ENCODE data around the gene U2SURP. TPM values are rescaled to one million over a fixed set of nuclear protein-coding genes. Genes with fewer than 3 reads are reported as not detected.

U2SURP gene
- total RNA-seq, 1 experiment from 2014 or later: 275 TPM

DNA sequence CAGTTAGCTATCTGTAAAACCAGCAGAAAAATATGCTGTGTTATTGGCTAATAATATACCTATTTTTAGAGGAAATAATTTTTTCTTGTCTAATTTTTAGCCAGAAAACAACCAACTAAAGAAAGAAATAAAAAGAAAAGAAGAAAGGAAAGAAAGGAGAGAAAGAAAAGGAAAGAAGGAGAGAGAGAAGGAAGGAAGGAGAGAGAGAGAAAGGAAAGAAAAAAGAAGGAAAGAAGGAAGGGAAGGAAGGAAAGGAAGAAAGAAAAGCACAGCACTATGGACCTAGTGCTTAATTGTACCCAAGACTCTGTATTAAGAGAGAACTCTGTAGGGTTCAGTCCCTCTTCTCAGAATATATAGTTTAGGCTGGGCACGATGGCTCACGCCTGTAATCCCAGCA lies 34.6 kb upstream of the U2SURP start:
- H3K4me3 Mint-ChIP-seq (ENCODE audit: low read depth, unreplicated experiment): no peak overlapping the region
- BruUV-seq (replicated peaks): no TSS peak
- no peaks in the 10 kb centered on the region for H3K9me3 Mint-ChIP-seq (ENCODE audit: low read depth, unreplicated experiment)
- peaks cover 20% of the 10 kb centered on the region for H3K4me1 Mint-ChIP-seq (ENCODE audit: low read depth, unreplicated experiment)
- no peak for DNase-seq
- H3K36me3 Mint-ChIP-seq (ENCODE audit: insufficient read depth, unreplicated experiment): peaks cover 26% of the 10 kb centered on the region
- intact Hi-C loops (cut with micrococcal nuclease; ENCODE audit: unreplicated experiment): no loop called here
- CTCF ChIA-PET: no interaction called here
- no peak overlapping the region for H3K27ac Mint-ChIP-seq (ENCODE audit: unreplicated experiment)
- no peak for TF ChIP-seq CTCF (IDR thresholded peaks at IDR 0.05; ENCODE audit: unreplicated experiment)
- peaks cover 14% of the 10 kb centered on the region for H3K27me3 Mint-ChIP-seq (ENCODE audit: unreplicated experiment)

DNA sequence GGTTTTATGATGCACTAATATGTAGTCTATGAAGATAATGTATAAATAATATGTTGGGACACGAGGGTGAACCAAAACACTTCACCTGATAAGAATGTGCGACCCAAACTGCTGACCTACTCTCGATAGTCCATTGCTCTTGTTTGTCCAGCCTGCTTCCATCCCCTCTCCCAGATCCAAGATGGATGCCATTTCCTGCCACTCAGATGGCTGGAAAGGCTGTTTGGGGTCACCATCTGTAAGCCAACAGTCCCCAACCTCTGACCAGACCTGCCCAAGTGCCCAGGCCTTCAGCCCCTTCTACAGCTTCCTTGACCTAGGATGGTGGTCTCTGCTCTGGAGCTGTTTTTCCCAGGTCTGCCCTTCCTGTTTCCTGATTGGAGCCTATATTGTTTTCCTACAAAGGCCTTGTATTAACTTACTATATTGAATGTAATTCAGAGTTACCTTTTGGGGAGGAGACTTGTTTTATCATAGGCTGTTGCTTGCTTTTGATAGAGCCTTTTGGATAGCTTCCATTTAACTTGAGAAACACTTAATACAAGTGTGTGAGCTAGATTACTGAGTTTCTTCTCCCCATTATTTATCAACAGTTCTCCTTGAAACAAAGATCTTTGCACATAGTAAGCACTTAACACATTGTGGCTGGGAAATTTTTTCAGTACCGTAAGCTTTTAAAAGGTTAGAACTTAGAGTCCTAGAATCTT lies 32.9 kb upstream of the U2SURP start:
- intact Hi-C loops (cut with micrococcal nuclease; ENCODE audit: unreplicated experiment): no loop called here
- CTCF ChIA-PET: no interaction called here
- no peak overlapping the region for H3K27ac Mint-ChIP-seq (ENCODE audit: unreplicated experiment)
- peaks cover 11% of the 10 kb centered on the region for H3K36me3 Mint-ChIP-seq (ENCODE audit: insufficient read depth, unreplicated experiment)
- no peak for DNase-seq
- no peaks in the 10 kb centered on the region for H3K9me3 Mint-ChIP-seq (ENCODE audit: low read depth, unreplicated experiment)
- no peak overlapping the region for H3K4me3 Mint-ChIP-seq (ENCODE audit: low read depth, unreplicated experiment)
- H3K4me1 Mint-ChIP-seq (ENCODE audit: low read depth, unreplicated experiment): peaks cover 8% of the 10 kb centered on the region
- H3K27me3 Mint-ChIP-seq (ENCODE audit: unreplicated experiment): peaks cover 14% of the 10 kb centered on the region
- no TSS peak for BruUV-seq (replicated peaks)
- no peak for TF ChIP-seq CTCF (IDR thresholded peaks at IDR 0.05; ENCODE audit: unreplicated experiment)

DNA sequence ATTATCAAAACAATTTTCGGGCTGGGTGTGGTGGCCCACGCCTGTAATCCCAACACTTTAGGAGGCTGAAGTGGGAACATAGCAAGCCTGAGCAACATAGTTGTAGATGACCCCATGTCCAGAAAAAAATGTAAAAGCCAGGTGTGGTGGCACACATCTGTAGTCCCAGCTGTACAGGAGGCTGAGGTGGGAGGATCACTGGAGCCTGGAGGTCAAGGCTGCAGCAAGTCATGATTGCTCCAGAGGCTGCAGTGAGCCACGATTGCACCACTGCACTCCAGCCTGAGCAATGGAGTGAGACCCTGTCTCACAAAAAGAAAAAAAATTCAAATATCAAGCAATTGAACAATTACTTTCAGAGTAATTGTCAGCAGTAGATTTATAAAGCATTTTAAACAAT lies 29.9 kb upstream of the U2SURP start:
- intact Hi-C loops (cut with micrococcal nuclease; ENCODE audit: unreplicated experiment): no loop called here
- DNase-seq: no peak
- no TSS peak for BruUV-seq (replicated peaks)
- H3K9me3 Mint-ChIP-seq (ENCODE audit: low read depth, unreplicated experiment): no peaks in the 10 kb centered on the region
- TF ChIP-seq CTCF (IDR thresholded peaks at IDR 0.05; ENCODE audit: unreplicated experiment): no peak
- H3K4me1 Mint-ChIP-seq (ENCODE audit: low read depth, unreplicated experiment): peaks cover 4% of the 10 kb centered on the region
- H3K27me3 Mint-ChIP-seq (ENCODE audit: unreplicated experiment): no peaks in the 10 kb centered on the region
- CTCF ChIA-PET: interaction anchor here (0.6 kb wide), 1 partner anchor 99 kb away, joined by 3 read pairs; no protein-coding TSS in a partner anchor
- no peak overlapping the region for H3K27ac Mint-ChIP-seq (ENCODE audit: unreplicated experiment)
- no peak overlapping the region for H3K4me3 Mint-ChIP-seq (ENCODE audit: low read depth, unreplicated experiment)
- no peaks in the 10 kb centered on the region for H3K36me3 Mint-ChIP-seq (ENCODE audit: insufficient read depth, unreplicated experiment)

- intact Hi-C loops (cut with micrococcal nuclease; ENCODE audit: unreplicated experiment): no loop called here
- no peak for DNase-seq
- no peaks in the 10 kb centered on the region for H3K9me3 Mint-ChIP-seq (ENCODE audit: low read depth, unreplicated experiment)
- peaks cover 11% of the 10 kb centered on the region for H3K4me1 Mint-ChIP-seq (ENCODE audit: low read depth, unreplicated experiment)
- CTCF ChIA-PET: interaction anchor here (0.5 to 1.0 kb wide), 4 partner anchors 32 to 1234 kb away, joined by 3 to 8 read pairs (median 4); partner anchors contain the start of gene RNF7
- no peak overlapping the region for H3K4me3 Mint-ChIP-seq (ENCODE audit: low read depth, unreplicated experiment)
- BruUV-seq (replicated peaks): no TSS peak
- H3K36me3 Mint-ChIP-seq (ENCODE audit: insufficient read depth, unreplicated experiment): no peaks in the 10 kb centered on the region
- no peak for TF ChIP-seq CTCF (IDR thresholded peaks at IDR 0.05; ENCODE audit: unreplicated experiment)
- no peaks in the 10 kb centered on the region for H3K27me3 Mint-ChIP-seq (ENCODE audit: unreplicated experiment)
- H3K27ac Mint-ChIP-seq (ENCODE audit: unreplicated experiment): peak overlapping the region; percentile 4
Measured at GRCh38 chr3:142972092-142972753, 29.1 kb upstream of the U2SURP start.

Data from Calu3 (cell line).